Measurements from ENCODE around the gene WNT2B.

WNT2B gene

DNA sequence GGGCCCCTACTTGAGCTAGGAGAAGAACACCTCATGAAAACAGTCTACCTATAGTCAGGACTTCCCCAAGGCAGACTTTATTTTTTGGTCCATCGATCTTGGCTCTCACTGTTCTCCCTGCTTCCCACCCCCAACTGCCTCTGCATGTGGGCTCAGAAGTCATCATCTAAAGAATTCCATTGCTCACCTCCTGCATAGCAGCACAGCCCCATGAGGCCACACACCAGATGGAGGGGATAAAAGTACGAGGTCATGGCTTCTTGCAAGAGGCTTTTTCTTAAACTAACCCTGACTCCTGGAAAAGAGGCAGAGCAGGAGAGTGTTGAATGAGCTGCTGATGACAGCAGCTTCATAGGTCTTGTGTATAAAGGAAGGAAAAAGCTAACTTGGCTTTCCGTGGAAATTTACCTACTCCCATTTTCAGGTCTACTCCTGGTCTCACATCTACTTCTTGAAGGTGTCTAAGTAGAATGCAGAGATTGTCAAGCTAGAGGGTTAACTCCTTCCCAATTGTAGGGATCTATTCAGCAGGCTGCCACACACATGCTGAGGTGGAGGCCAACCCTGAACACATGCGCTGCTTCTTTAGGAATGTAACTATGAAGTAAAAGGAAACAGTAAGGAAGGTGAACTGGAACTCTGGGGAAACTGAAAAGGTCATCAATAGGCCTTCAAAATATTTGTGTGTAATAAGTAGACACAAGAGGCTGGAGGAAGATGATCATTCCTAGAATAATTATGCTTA is 18.7 kb downstream of the WNT2B start:
- DNase-seq (ENCODE audit: low spot score): no peak

DNA sequence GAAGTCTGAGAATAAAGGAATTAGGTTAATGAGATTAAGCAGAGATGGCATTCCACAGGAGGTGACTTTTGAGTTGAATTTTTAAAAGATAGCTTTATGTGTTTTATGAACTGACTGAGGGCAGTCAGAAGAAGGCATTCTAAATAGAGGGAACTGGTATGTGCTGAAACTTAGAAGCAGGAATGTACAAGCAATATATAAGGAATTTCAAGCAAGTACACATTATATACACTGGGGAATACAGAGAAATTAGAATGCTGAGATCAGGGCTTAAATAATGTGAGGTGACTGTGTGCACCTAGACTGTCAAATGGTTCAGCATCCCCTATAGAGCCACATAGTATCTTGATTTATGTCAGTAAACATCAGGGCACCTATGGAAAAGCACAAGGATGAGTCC is 19.3 kb downstream of the WNT2B start:
- DNase-seq (ENCODE audit: low spot score): no peak

DNA sequence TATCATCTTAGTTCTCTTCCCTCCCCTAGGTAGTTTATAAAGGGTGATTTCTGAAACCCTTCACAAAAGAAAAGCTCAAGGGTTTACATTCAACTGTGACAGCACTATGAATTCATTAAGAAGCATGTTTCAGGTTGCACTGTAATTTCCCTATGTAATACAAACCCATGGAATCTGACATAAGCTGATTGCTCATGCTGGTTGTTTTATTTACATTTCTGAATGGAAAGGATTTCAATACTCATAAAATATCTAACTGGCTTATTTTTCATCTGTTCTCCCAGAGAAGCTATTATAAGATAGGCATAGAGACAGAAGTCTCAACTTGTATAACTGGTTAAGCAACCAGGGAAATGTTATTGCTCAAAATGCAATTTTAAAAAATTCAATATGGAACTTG is 20.5 kb downstream of the WNT2B start:
- no peak for DNase-seq (ENCODE audit: low spot score)

DNA sequence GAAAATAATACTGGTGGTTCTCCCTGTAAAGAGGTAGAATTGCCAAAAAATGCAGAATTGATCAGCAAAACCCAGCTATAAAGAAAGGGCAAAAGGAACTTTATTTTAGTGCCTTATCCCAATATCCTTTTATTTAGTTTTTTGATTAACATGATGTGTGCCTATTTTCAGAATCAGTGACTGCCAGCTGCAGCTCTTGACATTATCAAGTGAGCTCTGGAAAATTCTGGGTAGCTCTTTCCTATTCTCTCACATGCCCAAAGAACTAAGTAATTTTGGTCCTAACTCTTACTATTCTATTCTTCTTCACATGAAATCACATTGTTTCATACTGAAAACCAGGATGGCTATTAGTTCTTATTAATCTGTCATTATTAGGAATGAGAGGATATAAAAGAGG is 22.1 kb downstream of the WNT2B start:
- DNase-seq (ENCODE audit: low spot score): no peak

DNA sequence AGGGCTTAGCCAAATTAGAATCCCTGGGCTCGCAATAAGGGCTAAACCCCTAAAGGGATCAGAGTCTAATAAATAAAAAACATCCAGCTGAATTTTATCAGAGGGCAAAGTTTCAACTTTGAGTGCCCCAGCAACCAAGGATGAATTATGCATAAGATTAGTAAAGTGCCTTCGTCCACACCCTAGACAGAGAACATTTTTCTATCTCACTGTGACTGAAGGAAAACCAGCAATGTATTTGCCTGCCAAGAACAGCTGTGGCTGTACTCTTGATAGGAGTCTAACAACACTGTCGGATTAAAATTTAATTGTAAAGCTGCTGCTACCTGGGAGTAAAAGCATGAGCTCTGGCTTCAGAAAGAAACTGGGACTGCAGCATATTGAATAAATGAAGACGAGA is 23.3 kb downstream of the WNT2B start:
- DNase-seq (ENCODE audit: low spot score): no peak

DNA sequence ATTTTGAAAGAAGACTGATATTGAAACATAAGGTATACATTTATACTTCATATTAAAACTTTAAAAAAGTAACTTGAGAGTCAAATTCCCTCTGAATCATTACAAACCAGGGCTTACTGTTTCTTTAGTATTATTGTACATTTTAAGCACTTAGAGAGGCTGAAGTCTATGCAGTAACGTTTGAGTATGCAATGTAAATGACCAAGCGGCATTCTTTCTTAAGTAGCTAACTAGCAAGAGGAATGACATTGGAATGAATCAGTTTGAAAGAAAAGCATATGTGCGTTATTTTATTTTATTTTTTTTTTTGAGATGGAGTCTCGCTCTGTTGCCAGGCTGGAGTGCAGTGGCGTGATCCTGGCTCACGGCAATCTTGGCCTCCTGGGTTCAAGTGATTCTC is 24.3 kb downstream of the WNT2B start:
- no peak for DNase-seq (ENCODE audit: low spot score)

DNA sequence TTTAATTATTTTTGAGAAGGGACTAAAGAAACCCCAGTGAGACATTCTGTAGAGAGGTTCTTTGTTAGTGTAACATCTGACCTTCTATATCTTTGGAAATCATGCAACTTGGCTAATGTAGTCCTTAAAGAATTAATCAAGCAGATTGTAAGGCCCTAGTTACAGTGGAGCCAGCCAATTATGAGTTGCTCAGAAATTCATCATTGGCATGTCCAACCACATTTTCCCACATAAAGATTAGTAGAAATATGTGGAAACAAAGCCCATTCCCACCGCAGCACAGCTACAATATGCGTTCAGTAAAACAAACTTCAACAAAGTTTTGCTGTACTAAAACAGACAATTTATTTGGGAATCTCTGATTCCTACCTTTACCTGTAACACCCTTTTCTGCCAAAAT is 27.8 kb downstream of the WNT2B start:
- DNase-seq (ENCODE audit: low spot score): no peak

DNA sequence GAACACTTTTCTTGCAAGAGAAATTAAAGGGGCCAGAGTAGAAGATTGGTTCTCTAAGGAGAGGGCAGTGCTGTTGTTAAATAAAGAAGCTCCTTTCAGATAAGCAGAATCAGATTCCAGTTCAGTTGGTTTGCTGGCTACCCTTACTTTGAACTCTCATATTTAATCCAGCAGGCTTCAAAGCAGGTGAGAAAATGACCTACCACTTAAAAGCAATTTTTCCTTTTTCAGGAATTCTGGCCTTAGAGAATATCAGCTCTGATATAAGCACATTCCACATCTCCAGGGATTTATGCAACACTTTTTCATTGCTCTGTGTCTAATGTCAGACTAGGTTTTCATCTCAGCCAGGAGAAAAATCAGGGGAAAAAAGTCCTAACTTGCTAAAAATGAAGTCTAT is 28.7 kb downstream of the WNT2B start:
- no peak for DNase-seq (ENCODE audit: low spot score)

DNA sequence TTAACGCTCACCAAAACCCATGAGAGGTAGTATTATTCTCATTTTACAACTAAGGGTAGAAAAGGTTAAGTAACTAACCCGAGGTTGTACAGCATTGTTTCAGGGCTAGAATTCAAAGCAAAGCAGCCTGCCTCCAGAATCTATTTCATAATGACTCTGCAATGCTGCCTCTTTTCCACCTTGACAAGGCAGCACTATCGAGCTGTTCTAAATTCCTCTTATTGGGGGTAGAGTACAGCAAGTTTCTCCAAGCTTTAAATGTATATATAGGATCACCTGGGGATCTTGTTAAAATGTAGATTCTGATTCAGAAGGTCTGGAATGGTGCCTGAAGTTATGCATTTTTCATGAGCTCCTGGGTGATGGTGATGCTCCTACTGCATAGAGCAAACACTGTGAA is 30.1 kb downstream of the WNT2B start:
- DNase-seq (ENCODE audit: low spot score): no peak

DNA sequence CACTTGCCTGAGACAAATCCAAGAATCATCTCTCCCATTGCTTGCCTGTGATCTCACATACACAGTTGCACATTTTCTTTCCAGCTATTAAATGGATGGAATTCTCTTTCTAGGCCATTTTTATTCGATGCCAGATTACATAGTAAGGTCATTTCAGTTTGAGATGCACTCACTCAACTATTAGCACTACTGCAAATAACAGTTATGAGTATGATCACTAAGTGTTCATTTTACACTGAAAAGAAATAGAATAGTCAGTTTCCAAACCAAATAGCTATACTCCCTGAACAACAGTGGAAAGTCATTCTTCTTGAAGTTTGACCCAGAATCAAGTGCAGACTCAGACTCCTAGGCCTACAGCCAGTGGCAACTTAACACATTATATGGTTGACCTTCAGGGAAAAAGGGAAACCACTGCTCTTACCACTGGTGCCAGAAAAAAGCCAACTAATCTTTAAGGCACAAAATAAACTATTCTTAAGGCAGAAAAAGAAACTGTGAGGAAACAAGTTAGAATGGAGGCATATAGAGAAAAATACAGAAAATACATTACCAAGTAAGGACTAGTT is 31.5 kb downstream of the WNT2B start:
- no peak for DNase-seq (ENCODE audit: low spot score)

DNA sequence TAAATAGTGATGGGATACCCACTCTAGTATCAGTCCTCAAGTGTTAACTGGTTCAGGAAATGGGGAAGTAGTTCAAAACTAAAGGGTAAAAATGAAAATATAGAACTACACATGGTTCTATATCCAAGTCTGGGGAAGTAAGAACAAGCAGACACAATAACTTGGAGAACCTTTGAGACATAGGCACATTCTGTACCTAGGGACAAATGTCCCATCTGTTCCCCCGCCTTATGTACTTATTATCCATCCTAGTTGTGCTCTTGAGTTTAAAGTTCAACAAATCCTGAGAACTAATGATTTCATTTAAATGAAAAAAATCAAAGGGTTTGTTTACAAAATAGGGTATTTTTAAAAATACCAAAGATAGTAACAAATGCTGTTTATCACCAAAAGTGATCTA is 32.5 kb downstream of the WNT2B start:
- DNase-seq (ENCODE audit: low spot score): no peak

DNA sequence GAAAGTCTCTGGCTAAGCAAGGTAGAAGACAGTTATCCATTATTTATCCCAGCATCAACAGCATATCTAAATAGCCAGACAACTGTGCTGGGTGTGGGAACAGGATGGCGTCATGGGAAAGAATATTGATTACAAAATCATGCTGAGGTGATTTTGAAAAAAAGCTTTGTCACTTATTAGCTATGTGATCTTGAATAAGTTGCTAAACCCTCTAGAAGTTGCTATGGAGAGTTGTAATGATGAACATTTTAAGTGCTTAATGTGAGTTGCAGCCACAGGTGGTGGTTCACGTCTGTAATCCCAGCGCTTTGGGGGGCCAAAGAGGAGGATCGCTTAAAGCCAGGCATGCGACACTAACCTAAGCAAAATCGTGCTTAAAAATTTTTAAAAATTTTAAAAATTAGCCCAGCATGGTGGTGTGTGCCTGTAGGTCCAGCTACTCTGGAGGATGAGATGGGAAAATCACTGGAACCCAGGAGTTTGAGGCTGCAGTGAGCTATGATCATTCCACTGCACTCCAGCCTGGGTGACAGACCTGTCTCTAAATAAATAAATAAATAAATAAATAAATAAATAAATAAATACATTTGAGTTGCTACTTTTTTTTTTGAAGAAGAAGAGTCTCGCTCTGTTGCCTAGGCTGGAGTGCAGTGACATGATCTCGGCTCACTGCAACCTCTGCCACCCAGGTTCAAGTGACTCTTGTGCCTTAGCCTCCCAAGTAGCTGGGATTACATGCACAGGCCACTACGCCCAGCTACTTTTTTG is 33.6 kb downstream of the WNT2B start:
- no peak for DNase-seq (ENCODE audit: low spot score)

DNA sequence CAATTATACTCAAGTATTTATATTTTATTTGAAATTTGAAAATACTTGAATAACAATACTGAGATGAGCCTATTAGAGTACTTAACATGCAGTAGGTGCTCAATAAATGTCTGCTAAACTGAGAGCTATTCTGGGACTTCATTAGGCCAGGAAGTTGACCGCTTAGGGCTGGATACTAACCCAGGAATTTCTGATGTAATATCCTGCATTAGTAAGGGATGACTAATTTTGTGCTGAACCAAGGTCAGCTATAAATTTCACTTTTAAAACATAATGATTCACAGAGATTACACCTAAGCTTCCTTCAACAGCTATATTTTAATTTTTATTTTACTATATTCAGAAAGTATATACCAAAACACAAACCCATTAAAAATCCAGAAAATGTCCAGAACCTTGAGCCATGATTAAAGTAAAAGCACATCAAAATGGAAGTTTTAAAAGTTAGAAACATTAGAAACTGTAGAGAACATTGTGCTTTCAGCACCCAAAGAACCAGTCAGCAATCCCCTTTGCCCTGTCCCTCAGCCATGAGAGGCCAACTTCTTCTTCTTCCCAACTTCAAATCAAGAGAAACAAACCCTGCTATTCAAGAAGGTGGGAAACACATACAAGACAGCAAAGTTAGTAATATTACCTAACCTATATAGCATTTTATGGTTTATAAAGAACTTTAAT is 35.4 kb downstream of the WNT2B start:
- DNase-seq (ENCODE audit: low spot score): no peak

DNA sequence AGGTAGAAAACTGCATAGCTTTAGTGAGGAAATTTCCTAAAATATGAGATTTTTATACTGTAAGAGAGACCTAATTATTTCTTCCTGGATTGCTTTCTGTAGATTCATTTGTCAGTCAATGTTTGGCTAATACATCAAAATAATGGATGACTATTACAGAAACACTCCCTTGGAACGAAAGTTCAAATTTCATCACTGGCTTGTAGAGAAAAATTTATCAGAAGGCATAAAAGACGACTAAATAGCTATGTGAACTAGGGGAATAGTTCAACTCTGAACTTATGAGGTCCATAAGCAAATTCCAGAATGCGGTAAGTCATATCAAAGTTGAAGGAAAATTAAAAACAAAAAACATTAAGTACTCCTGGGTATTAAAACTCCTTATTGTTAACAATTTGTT is 36.0 kb downstream of the WNT2B start:
- no peak for DNase-seq (ENCODE audit: low spot score)

DNA sequence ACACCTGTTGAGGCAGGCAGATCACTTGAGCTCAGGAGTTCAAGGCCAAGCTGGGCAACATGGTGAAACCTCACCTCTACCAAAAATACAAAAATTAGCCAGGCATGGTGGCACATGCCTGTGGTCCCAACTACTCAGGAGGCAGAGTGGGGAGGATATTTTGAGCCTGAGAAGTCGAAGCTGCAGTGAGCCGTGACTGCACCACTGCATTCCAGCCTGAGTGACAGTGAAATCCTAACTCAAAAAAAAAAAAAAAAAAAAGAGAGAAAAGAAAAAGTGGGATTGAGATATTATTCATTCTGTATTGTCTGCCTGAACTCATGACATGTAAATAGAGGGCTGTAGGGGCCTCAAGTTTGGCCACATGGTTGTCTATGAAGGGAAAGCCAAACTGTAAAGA is 37.3 kb downstream of the WNT2B start:
- no peak for DNase-seq (ENCODE audit: low spot score)

DNA sequence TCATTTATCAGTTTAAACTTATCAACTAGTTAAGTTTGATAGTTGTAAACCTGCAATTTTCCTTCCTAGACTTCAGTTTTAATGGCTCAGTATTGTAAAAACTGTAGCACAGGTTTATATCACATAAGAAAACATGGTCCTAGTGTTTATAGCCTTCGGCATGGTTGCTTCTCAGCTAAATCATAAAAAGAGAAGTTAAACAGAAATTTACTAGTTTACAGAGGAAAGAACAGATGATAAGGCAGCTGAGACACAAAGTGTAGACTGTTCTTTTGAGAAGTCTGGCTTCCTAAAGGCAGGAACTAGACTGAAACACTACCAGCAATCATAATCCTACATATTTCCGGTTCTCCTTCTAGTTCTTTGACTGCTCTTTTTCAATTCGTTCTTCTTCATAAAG is 39.8 kb downstream of the WNT2B start:
- DNase-seq (ENCODE audit: low spot score): no peak

DNA sequence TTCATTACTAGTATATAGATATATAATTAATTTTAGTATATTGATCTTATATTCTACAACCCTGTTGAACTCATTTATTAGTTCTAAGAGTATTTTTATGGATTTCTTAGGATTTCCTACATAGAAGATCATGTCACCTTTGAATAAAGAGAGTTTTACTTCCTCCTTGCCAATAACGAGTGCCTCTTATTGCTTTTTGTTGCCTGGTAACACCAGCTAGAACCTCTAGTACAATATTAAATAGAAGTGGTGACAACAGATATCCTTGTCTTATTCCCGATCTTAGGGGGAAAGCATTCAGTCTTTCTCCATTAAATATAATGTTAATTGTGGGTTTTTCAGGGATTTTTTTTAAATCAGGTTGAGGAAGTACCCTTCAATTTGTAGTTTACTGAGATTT is 40.8 kb downstream of the WNT2B start:
- DNase-seq (ENCODE audit: low spot score): no peak

DNA sequence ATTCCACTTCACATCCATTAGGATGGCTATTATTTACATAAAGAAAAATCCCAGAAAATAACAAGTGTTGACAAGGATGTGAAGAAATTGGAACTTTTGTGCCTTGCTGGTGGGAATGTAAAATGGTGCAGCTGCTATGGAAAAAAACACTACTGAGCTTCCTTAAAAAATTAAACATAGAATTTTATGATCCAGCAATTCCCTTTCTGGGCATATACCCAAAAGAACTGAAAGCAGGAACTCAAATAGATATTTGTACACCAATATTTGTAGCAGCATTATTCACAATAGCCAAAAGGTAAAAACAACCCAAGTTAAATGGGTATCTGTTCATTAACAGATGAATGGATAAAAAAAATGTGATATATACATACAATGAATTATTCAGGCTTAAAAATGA is 45.6 kb downstream of the WNT2B start:
- DNase-seq (ENCODE audit: low spot score): no peak

DNA sequence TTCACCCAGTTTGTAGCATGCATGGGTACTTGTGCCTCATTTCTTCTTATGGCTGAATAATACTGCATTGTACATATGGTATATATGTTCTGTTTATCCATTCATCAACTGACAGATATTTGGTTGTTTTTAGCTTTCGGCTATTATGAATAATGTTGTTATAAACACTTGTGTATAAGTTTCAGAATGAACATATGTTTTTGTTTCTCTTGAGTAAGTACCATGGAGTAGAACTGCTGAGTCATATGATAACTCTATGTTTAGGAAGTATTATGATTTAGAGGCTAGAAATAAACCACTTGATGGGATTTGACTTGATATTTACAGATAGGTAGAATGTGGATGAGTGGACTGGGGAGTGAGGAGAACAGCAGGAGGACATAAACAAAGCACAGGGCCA is 48.6 kb downstream of the WNT2B start:
- no peak for DNase-seq (ENCODE audit: low spot score)

DNA sequence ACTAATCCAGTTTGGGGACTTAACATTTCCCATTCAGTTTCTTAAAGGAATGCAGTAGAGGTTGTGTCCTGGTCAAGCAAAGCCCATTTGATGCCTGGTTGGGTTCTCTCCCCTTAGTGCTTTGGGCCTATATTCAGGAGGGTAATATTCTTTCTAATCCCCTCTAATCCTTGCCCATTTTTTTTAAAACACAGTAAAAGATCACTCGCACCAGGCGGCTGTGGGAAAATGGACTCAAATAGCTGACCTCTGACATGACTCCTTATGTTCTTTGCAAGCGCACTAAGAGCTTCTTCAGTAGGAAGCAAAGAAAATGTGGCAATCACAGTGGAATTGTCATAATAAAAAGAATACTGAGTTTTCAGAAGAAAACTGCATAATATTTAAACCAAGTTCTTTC is 49.9 kb downstream of the WNT2B start:
- no peak for DNase-seq (ENCODE audit: low spot score)

DNA sequence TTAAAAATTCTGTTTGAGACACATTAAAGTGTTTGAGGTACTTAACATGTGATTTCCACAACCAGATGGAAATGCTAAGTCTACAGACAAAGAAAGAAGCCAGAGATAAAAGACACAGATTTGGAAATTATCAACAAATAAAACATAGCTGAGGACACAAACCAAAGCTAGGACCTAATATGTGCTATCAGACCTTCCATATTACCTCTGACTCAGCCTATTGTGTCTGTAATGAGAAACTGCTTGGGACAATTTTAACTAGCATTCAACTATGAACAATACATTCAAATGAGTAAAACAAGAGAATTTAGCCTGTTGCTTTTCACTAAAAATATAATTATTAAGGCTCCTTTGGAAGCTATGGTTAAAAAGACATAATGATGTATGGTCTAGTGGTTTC is 54.6 kb downstream of the WNT2B start:
- no peak for DNase-seq (ENCODE audit: low spot score)

DNA sequence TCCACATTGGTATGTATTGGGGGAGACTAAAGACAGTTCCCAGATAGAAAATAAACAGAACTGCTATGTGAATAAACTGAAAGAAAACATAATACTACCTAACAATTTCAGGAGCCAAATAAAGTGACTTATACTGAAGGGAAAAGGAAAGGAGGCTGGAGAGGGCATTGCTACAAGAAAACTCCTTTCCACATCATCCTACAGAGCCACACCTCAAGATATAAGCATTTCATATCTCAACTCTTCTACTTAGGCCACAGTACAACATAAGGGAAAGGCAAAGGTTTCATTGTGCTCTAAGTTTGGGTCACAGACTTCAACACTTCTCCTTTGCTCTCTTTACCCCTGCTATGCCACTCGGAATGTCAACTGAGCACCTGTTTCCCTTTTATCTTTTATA is 55.3 kb downstream of the WNT2B start:
- no peak for DNase-seq (ENCODE audit: low spot score)

DNA sequence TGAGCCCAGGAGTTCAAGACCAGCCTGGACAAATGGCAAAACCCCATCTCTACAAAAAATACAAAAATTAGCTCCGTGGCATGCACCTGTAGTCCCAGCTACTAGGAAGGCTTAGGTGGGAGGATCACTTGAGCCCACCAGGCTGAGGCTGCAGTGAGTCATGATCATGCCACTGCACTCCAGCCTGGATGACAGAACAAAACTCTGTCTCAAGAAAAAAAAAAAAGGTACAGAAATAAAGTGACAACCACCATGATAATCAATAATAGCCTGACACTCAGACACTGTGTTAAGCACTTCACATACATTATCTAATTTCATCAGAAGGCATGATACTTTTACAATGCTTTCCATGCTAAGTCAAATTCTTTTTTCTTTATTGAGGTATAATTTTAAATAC is 57.0 kb downstream of the WNT2B start:
- no peak for DNase-seq (ENCODE audit: low spot score)

Measured in Ammon's horn (tissue), 1 donor.